ENCODE measurements around the gene LMLN. TPM values are rescaled to one million over a fixed set of nuclear protein-coding genes. Genes with fewer than 3 reads are reported as not detected.
"Not testable (repeated sequence)": the region's sequence is repeated elsewhere in the genome, so short reads cannot be mapped to it uniquely, and the experiment has no call there.

Gene LMLN
- total RNA-seq, 1 donor = 16.3 TPM

GRCh38 chr3:198079771-198080520 lies 119.9 kb downstream of the LMLN start:
- peak overlapping the region; percentile 64 for H3K4me3 ChIP-seq (ENCODE audit: insufficient read depth, low read length)
- H3K27me3 ChIP-seq (ENCODE audit: insufficient read depth, low read length) = peaks cover 70% of the 10 kb centered on the region
- no peaks in the 10 kb centered on the region for H4K20me1 ChIP-seq (ENCODE audit: insufficient read depth, low read length)
- no peak for TF ChIP-seq CTCF (IDR thresholded peaks at IDR 0.05; ENCODE audit: extremely low read depth, low read depth, low read length)
- no peak overlapping the region for H3K27ac ChIP-seq (ENCODE audit: low read depth, low read length)
- peak; percentile 46 for DNase-seq (ENCODE audit: insufficient read length, low spot score, missing footprints)
- H3K4me2 ChIP-seq (ENCODE audit: insufficient read depth, low read length) = peak overlapping the region; percentile 87
- H2AFZ ChIP-seq (ENCODE audit: low read length) = peak overlapping the region; percentile 70
- peaks cover 5% of the 10 kb centered on the region for H3K4me1 ChIP-seq (ENCODE audit: insufficient read depth, low read length)
- no peaks in the 10 kb centered on the region for H3K36me3 ChIP-seq (ENCODE audit: insufficient read depth, low read length)
- H3K9me3 ChIP-seq (ENCODE audit: low read depth, low read length) = no peaks in the 10 kb centered on the region
- no peaks in the 10 kb centered on the region for H3K79me2 ChIP-seq (ENCODE audit: insufficient read depth, low read length)

GRCh38 chr3:198080521-198081384 lies 120.7 kb downstream of the LMLN start:
- peak; percentile 91 for DNase-seq (ENCODE audit: insufficient read length, low spot score, missing footprints)
- peak; percentile 46 for TF ChIP-seq CTCF (IDR thresholded peaks at IDR 0.05; ENCODE audit: extremely low read depth, low read depth, low read length)
- Histone ChIP-seq H3K4me3 (ENCODE audit: insufficient read depth, low read length) (peak overlapping the region; percentile 64), H4K20me1 (ENCODE audit: insufficient read depth, low read length) (no peaks in the 10 kb centered on the region), H3K79me2 (ENCODE audit: insufficient read depth, low read length) (no peaks in the 10 kb centered on the region), H3K27ac (ENCODE audit: low read depth, low read length) (no peak overlapping the region), H3K4me2 (ENCODE audit: insufficient read depth, low read length) (peak overlapping the region; percentile 87), H3K36me3 (ENCODE audit: insufficient read depth, low read length) (no peaks in the 10 kb centered on the region), H3K27me3 (ENCODE audit: insufficient read depth, low read length) (peaks cover 70% of the 10 kb centered on the region), H2AFZ (ENCODE audit: low read length) (peak overlapping the region; percentile 70), H3K4me1 (ENCODE audit: insufficient read depth, low read length) (peaks cover 5% of the 10 kb centered on the region), H3K9me3 (ENCODE audit: low read depth, low read length) (no peaks in the 10 kb centered on the region)

GRCh38 chr3:198081421-198081844 lies 121.4 kb downstream of the LMLN start:
- no peak for TF ChIP-seq CTCF (IDR thresholded peaks at IDR 0.05; ENCODE audit: extremely low read depth, low read depth, low read length)
- peaks cover 5% of the 10 kb centered on the region for H3K4me1 ChIP-seq (ENCODE audit: insufficient read depth, low read length)
- H3K9me3 ChIP-seq (ENCODE audit: low read depth, low read length) = no peaks in the 10 kb centered on the region
- H3K27me3 ChIP-seq (ENCODE audit: insufficient read depth, low read length) = peaks cover 69% of the 10 kb centered on the region
- H4K20me1 ChIP-seq (ENCODE audit: insufficient read depth, low read length) = no peaks in the 10 kb centered on the region
- H3K79me2 ChIP-seq (ENCODE audit: insufficient read depth, low read length) = no peaks in the 10 kb centered on the region
- no peak overlapping the region for H2AFZ ChIP-seq (ENCODE audit: low read length)
- H3K4me2 ChIP-seq (ENCODE audit: insufficient read depth, low read length) = no peak overlapping the region
- H3K27ac ChIP-seq (ENCODE audit: low read depth, low read length) = no peak overlapping the region
- no peaks in the 10 kb centered on the region for H3K36me3 ChIP-seq (ENCODE audit: insufficient read depth, low read length)
- no peak for DNase-seq (ENCODE audit: insufficient read length, low spot score, missing footprints)
- no peak overlapping the region for H3K4me3 ChIP-seq (ENCODE audit: insufficient read depth, low read length)

- H3K27me3 ChIP-seq (ENCODE audit: insufficient read depth, low read length) = peaks cover 71% of the 10 kb centered on the region
- not testable (repeated sequence) for DNase-seq (ENCODE audit: insufficient read length, low spot score, missing footprints)
These were observed 122.2 kb downstream of the LMLN start for GRCh38 chr3:198082226-198082625.

More at GRCh38 chr3:198082226-198082625, 122.2 kb downstream of the LMLN start:
- not testable (repeated sequence) for H3K36me3 ChIP-seq (ENCODE audit: insufficient read depth, low read length); H3K4me3 ChIP-seq (ENCODE audit: insufficient read depth, low read length); H3K9me3 ChIP-seq (ENCODE audit: low read depth, low read length); H3K79me2 ChIP-seq (ENCODE audit: insufficient read depth, low read length); H2AFZ ChIP-seq (ENCODE audit: low read length); H3K4me2 ChIP-seq (ENCODE audit: insufficient read depth, low read length); H4K20me1 ChIP-seq (ENCODE audit: insufficient read depth, low read length); H3K27ac ChIP-seq (ENCODE audit: low read depth, low read length); H3K4me1 ChIP-seq (ENCODE audit: insufficient read depth, low read length)
